Hepatocyte (in vitro differentiated cells): ENCODE measurements around the gene HES7. TPM values are rescaled to one million over a fixed set of nuclear protein-coding genes. Genes with fewer than 3 reads are reported as not detected.

Experiments used
- DNase-seq: peaks from one replicate; pipeline ENCODE4 v3.0.0-alpha.2; 2016; ENCODE audit warnings: low spot score
- H2AFZ ChIP-seq: fragments of 200-600 bp; sonication (generic); 2 replicates; pipeline ENCODE4 v1.6.0; 2016; ENCODE audit warnings: antibody characterized with exemption, mild to moderate bottlenecking
- H3K27ac ChIP-seq: fragments of 200-600 bp; sonication (generic); 2 replicates; pipeline ENCODE4 v1.5.1; 2016; ENCODE audit warnings: mild to moderate bottlenecking
- H3K27me3 ChIP-seq: fragments of 200-600 bp; sonication (generic); 2 replicates; pipeline ENCODE4 v1.6.1; 2016
- H3K36me3 ChIP-seq: fragments of 200-600 bp; sonication (generic); replicated peaks from 2 replicates; pipeline ENCODE4 v1.5.1; 2016; ENCODE audit warnings: low read depth; ENCODE audit not compliant: insufficient read depth
- H3K4me1 ChIP-seq: fragments of 200-600 bp; sonication (generic); 2 replicates; pipeline ENCODE4 v1.5.1; 2016; ENCODE audit warnings: mild to moderate bottlenecking, moderate library complexity; ENCODE audit not compliant: insufficient read depth
- H3K4me2 ChIP-seq: fragments of 200-600 bp; sonication (generic); 2 replicates; pipeline ENCODE4 v1.6.0; 2016
- H3K4me3 ChIP-seq: fragments of 200-600 bp; sonication (generic); 2 replicates; pipeline ENCODE4 v1.5.1; 2016; ENCODE audit warnings: mild to moderate bottlenecking
- H3K79me2 ChIP-seq: fragments of 200-600 bp; sonication (generic); 2 replicates; pipeline ENCODE4 v1.6.0; 2017; ENCODE audit warnings: mild to moderate bottlenecking
- H3K9me2 ChIP-seq: fragments of 200-600 bp; sonication (generic); replicated peaks from 2 replicates; pipeline ENCODE4 v1.6.0; 2017; ENCODE audit warnings: mild to moderate bottlenecking; ENCODE audit not compliant: insufficient read depth
- H3K9me3 ChIP-seq: fragments of 200-600 bp; sonication (generic); 2 replicates; pipeline ENCODE4 v1.5.1; 2016; ENCODE audit warnings: low read depth, mild to moderate bottlenecking
- H4K20me1 ChIP-seq: fragments of 200-600 bp; sonication (generic); 2 replicates; pipeline ENCODE4 v1.6.0; 2016; ENCODE audit warnings: mild to moderate bottlenecking; ENCODE audit not compliant: insufficient read depth, poor library complexity, severe bottlenecking
- CTCF ChIP-seq: fragments of 200-600 bp; sonication (generic); IDR thresholded peaks from 2 replicates; pipeline ENCODE4 v1.5.1; 2016; ENCODE audit warnings: antibody characterized with exemption, mild to moderate bottlenecking; ENCODE audit not compliant: poor library complexity
- EZH2 ChIP-seq: fragments of 200-600 bp; sonication (generic); IDR thresholded peaks from 2 replicates; pipeline ENCODE4 v1.6.1; 2016; ENCODE audit warnings: antibody characterized with exemption, mild to moderate bottlenecking, borderline replicate concordance
- EZH2phosphoT487 ChIP-seq: fragments of 200-600 bp; sonication (generic); IDR thresholded peaks from one replicate; pipeline ENCODE4 v1.6.1; 2018; ENCODE audit warnings: antibody characterized with exemption, mild to moderate bottlenecking, low read depth, moderate library complexity; ENCODE audit not compliant: unreplicated experiment, severe bottlenecking
- WGBS: methylation state at CpG from one replicate; pipeline ENCODE4 v1.1.6; 2016; ENCODE audit warnings: low lambda C conversion rate; ENCODE audit errors: missing lambda C conversion rate; 5-methylcytosine and 5-hydroxymethylcytosine counted together
- polyA plus RNA-seq: library from polyadenylated mRNA; unstranded; fragments of >200 nt; fragmentation: Nextera tagmentation; extraction: Ambion mirVana; gene quantifications from 2 replicates; pipeline ENCODE4 v1.2.1, GENCODE V29; 2016
- total RNA-seq: library from RNA; depleted of rRNA; stranded (reverse); fragments of >200 nt; gene quantifications from 2 replicates; pipeline ENCODE4 v1.2.3, GENCODE V29; 2014

HES7 gene
- total and polyA plus RNA-seq, 2 experiments from 2014 or later, result not detected

GRCh38 chr17:8147805-8148404, 24.0 kb upstream of the HES7 start:
- H3K9me2 ChIP-seq, result no peaks in the 10 kb centered on the region
- no peaks in the 10 kb centered on the region for H3K36me3 ChIP-seq
- no peak overlapping the region for H3K27ac ChIP-seq
- H3K79me2 ChIP-seq, result peaks cover 35% of the 10 kb centered on the region
- peaks cover 11% of the 10 kb centered on the region for H3K4me1 ChIP-seq
- no peaks in the 10 kb centered on the region for H3K27me3 ChIP-seq
- H3K4me3 ChIP-seq, result no peak overlapping the region
- H4K20me1 ChIP-seq, result peaks cover 70% of the 10 kb centered on the region
- H3K4me2 ChIP-seq, result no peak overlapping the region
- TF ChIP-seq EZH2 (no peak), EZH2phosphoT487 (no peak), CTCF (no peak)
- DNase-seq, result no peak
- 92% methylated on average over 13 of the region's 13 CpGs for WGBS
- H2AFZ ChIP-seq, result no peak overlapping the region
- H3K9me3 ChIP-seq, result no peaks in the 10 kb centered on the region

- Histone ChIP-seq H3K4me2 (no peak overlapping the region), H3K9me3 (no peaks in the 10 kb centered on the region), H3K4me3 (no peak overlapping the region), H3K79me2 (peaks cover 31% of the 10 kb centered on the region), H3K36me3 (no peaks in the 10 kb centered on the region), H3K4me1 (peaks cover 6% of the 10 kb centered on the region), H3K27me3 (no peaks in the 10 kb centered on the region), H3K9me2 (no peaks in the 10 kb centered on the region), H2AFZ (no peak overlapping the region), H4K20me1 (peaks cover 70% of the 10 kb centered on the region), H3K27ac (no peak overlapping the region)
- DNase-seq, result no peak
- 95% methylated on average over 21 of the region's 26 CpGs for WGBS
- TF ChIP-seq EZH2phosphoT487 (no peak), EZH2 (no peak), CTCF (no peak)
These were observed 23.4 kb upstream of the HES7 start for GRCh38 chr17:8147141-8147804.

GRCh38 chr17:8146381-8147140, 22.7 kb upstream of the HES7 start:
- peaks cover 25% of the 10 kb centered on the region for H3K79me2 ChIP-seq
- no peak overlapping the region for H3K4me3 ChIP-seq
- 97% methylated on average over 14 of the region's 14 CpGs for WGBS
- H3K4me1 ChIP-seq, result peaks cover 6% of the 10 kb centered on the region
- H2AFZ ChIP-seq, result no peak overlapping the region
- H3K9me2 ChIP-seq, result no peaks in the 10 kb centered on the region
- peaks cover 69% of the 10 kb centered on the region for H4K20me1 ChIP-seq
- no peaks in the 10 kb centered on the region for H3K27me3 ChIP-seq
- no peak overlapping the region for H3K4me2 ChIP-seq
- H3K27ac ChIP-seq, result no peak overlapping the region
- DNase-seq, result no peak
- H3K36me3 ChIP-seq, result no peaks in the 10 kb centered on the region
- TF ChIP-seq EZH2phosphoT487, result no peak
- TF ChIP-seq EZH2, result no peak
- no peak for TF ChIP-seq CTCF
- H3K9me3 ChIP-seq, result no peaks in the 10 kb centered on the region
